Hepatocyte (in vitro differentiated cells): ENCODE measurements around the gene RPLP1. TPM values are rescaled to one million over a fixed set of nuclear protein-coding genes. Genes with fewer than 3 reads are reported as not detected.

Experiments used
- DNase-seq: peaks from one replicate; pipeline ENCODE4 v3.0.0-alpha.2; 2016; ENCODE audit warnings: low spot score
- H2AFZ ChIP-seq: fragments of 200-600 bp; sonication (generic); 2 replicates; pipeline ENCODE4 v1.6.0; 2016; ENCODE audit warnings: antibody characterized with exemption, mild to moderate bottlenecking
- H3K27ac ChIP-seq: fragments of 200-600 bp; sonication (generic); 2 replicates; pipeline ENCODE4 v1.5.1; 2016; ENCODE audit warnings: mild to moderate bottlenecking
- H3K27me3 ChIP-seq: fragments of 200-600 bp; sonication (generic); 2 replicates; pipeline ENCODE4 v1.6.1; 2016
- H3K36me3 ChIP-seq: fragments of 200-600 bp; sonication (generic); replicated peaks from 2 replicates; pipeline ENCODE4 v1.5.1; 2016; ENCODE audit warnings: low read depth; ENCODE audit not compliant: insufficient read depth
- H3K4me1 ChIP-seq: fragments of 200-600 bp; sonication (generic); 2 replicates; pipeline ENCODE4 v1.5.1; 2016; ENCODE audit warnings: mild to moderate bottlenecking, moderate library complexity; ENCODE audit not compliant: insufficient read depth
- H3K4me2 ChIP-seq: fragments of 200-600 bp; sonication (generic); 2 replicates; pipeline ENCODE4 v1.6.0; 2016
- H3K4me3 ChIP-seq: fragments of 200-600 bp; sonication (generic); 2 replicates; pipeline ENCODE4 v1.5.1; 2016; ENCODE audit warnings: mild to moderate bottlenecking
- H3K79me2 ChIP-seq: fragments of 200-600 bp; sonication (generic); 2 replicates; pipeline ENCODE4 v1.6.0; 2017; ENCODE audit warnings: mild to moderate bottlenecking
- H3K9me2 ChIP-seq: fragments of 200-600 bp; sonication (generic); replicated peaks from 2 replicates; pipeline ENCODE4 v1.6.0; 2017; ENCODE audit warnings: mild to moderate bottlenecking; ENCODE audit not compliant: insufficient read depth
- H3K9me3 ChIP-seq: fragments of 200-600 bp; sonication (generic); 2 replicates; pipeline ENCODE4 v1.5.1; 2016; ENCODE audit warnings: low read depth, mild to moderate bottlenecking
- H4K20me1 ChIP-seq: fragments of 200-600 bp; sonication (generic); 2 replicates; pipeline ENCODE4 v1.6.0; 2016; ENCODE audit warnings: mild to moderate bottlenecking; ENCODE audit not compliant: insufficient read depth, poor library complexity, severe bottlenecking
- CTCF ChIP-seq: fragments of 200-600 bp; sonication (generic); IDR thresholded peaks from 2 replicates; pipeline ENCODE4 v1.5.1; 2016; ENCODE audit warnings: antibody characterized with exemption, mild to moderate bottlenecking; ENCODE audit not compliant: poor library complexity
- EZH2 ChIP-seq: fragments of 200-600 bp; sonication (generic); IDR thresholded peaks from 2 replicates; pipeline ENCODE4 v1.6.1; 2016; ENCODE audit warnings: antibody characterized with exemption, mild to moderate bottlenecking, borderline replicate concordance
- EZH2phosphoT487 ChIP-seq: fragments of 200-600 bp; sonication (generic); IDR thresholded peaks from one replicate; pipeline ENCODE4 v1.6.1; 2018; ENCODE audit warnings: antibody characterized with exemption, mild to moderate bottlenecking, low read depth, moderate library complexity; ENCODE audit not compliant: unreplicated experiment, severe bottlenecking
- WGBS: methylation state at CpG from one replicate; pipeline ENCODE4 v1.1.6; 2016; ENCODE audit warnings: low lambda C conversion rate; ENCODE audit errors: missing lambda C conversion rate; 5-methylcytosine and 5-hydroxymethylcytosine counted together
- polyA plus RNA-seq: library from polyadenylated mRNA; unstranded; fragments of >200 nt; fragmentation: Nextera tagmentation; extraction: Ambion mirVana; gene quantifications from 2 replicates; pipeline ENCODE4 v1.2.1, GENCODE V29; 2016
- total RNA-seq: library from RNA; depleted of rRNA; stranded (reverse); fragments of >200 nt; gene quantifications from 2 replicates; pipeline ENCODE4 v1.2.3, GENCODE V29; 2014

RPLP1 gene
- total and polyA plus RNA-seq, 2 experiments from 2014 or later = 210 to 884 TPM

DNA sequence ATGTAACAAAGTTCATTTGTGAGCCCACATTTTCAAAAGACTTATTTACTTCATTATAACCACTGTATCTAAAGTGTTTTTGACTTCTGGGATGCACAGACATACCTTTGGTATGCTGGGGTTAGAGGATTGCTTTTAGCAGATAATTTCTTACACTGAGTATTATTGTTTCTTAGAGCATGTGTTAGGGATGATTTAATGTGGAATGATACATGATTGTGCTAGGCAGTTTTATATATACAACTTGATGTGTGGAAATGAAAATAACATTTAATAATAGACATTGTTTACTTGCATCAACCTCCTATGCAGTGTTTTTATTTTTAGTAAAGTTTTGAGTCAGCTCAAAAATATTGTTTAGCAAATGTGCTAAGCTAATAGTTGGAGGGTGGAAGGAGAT lies 35.0 kb upstream of the RPLP1 start:
- Histone ChIP-seq H3K4me2 (no peak overlapping the region), H3K27me3 (no peaks in the 10 kb centered on the region), H3K4me3 (no peak overlapping the region), H3K27ac (no peak overlapping the region), H3K4me1 (no peaks in the 10 kb centered on the region), H3K9me2 (no peaks in the 10 kb centered on the region), H4K20me1 (no peaks in the 10 kb centered on the region), H3K9me3 (no peaks in the 10 kb centered on the region), H2AFZ (no peak overlapping the region), H3K79me2 (peaks cover 34% of the 10 kb centered on the region), H3K36me3 (no peaks in the 10 kb centered on the region)
- DNase-seq = no peak
- TF ChIP-seq CTCF (no peak), EZH2 (no peak), EZH2phosphoT487 (no peak)

DNA sequence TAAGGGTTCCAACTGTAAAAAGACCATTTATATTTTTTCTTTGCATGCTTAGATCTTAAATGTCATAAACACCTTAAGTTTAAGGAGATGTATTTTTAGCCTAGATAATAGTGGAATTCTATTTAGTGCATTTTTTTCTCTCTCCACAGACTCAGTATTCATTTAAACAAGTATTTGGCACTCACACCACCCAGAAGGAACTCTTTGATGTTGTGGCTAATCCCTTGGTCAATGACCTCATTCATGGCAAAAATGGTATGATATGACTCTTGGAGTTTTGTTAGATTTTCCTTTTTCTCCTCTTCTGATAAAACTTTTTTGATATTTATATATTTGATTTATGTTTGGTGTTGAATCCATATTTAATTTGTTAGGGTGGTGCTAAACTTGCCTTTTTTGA lies 31.1 kb upstream of the RPLP1 start:
- TF ChIP-seq CTCF = no peak
- no peak for TF ChIP-seq EZH2
- TF ChIP-seq EZH2phosphoT487 = no peak
- Histone ChIP-seq H3K9me2 (no peaks in the 10 kb centered on the region), H2AFZ (no peak overlapping the region), H3K27ac (no peak overlapping the region), H3K4me2 (no peak overlapping the region), H3K27me3 (no peaks in the 10 kb centered on the region), H3K4me1 (no peaks in the 10 kb centered on the region), H3K9me3 (no peaks in the 10 kb centered on the region), H3K4me3 (no peak overlapping the region), H3K36me3 (no peaks in the 10 kb centered on the region), H3K79me2 (peaks cover 23% of the 10 kb centered on the region), H4K20me1 (no peaks in the 10 kb centered on the region)
- no peak for DNase-seq

DNA sequence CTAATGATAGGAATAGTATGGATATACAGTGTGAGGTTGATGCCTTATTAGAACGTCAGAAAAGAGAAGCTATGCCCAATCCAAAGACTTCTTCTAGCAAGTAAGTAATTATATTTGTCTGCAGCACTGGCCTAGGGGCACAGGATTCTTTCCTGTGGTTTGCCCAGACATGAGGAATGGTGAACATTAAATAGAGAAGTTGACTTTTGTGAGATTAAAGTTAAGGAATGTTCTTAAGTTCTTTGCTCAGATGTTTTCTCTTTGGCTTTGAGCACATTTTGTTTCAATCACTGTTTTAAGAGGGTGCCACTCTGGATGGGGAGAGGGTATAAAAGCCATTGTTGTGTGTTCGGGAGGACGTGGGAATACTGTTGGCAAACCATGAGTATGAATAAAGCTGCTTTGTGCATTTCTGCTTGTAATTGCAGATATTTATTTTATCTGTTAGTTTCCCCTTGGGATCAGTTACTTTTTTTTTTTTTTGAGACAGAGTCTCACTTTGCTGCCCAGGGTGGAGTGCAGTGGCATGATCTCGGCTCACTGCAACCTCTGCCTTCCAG lies 30.2 kb upstream of the RPLP1 start:
- Histone ChIP-seq H3K4me1 (no peaks in the 10 kb centered on the region), H3K36me3 (no peaks in the 10 kb centered on the region), H3K27ac (no peak overlapping the region), H3K9me2 (no peaks in the 10 kb centered on the region), H3K27me3 (no peaks in the 10 kb centered on the region), H4K20me1 (no peaks in the 10 kb centered on the region), H3K4me3 (no peak overlapping the region), H3K79me2 (peaks cover 14% of the 10 kb centered on the region), H3K9me3 (no peaks in the 10 kb centered on the region), H2AFZ (no peak overlapping the region), H3K4me2 (no peak overlapping the region)
- WGBS = 61% methylated on average over 3 of the region's 4 CpGs
- TF ChIP-seq EZH2 (no peak), EZH2phosphoT487 (no peak), CTCF (no peak)
- DNase-seq = no peak

DNA sequence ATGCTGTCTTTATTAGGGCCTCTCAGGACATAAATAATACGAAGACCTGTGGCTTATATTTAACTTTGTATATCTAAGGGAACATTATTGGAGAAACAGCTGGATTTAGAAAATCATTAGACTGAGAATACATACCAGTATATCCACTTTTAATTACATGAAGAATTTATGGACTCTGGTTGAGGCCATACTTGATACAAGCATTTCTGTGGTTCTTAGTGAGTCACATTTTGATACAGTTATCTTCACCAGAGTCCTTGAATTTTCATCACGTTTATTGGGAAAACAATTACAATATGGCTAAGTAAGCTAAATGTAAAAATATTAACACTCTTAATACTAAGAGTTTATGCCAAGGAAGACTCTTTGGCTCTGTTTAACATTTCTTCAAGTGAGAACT lies 28.6 kb upstream of the RPLP1 start:
- no peak for TF ChIP-seq EZH2
- TF ChIP-seq EZH2phosphoT487 = no peak
- no peak for TF ChIP-seq CTCF
- no peaks in the 10 kb centered on the region for H4K20me1 ChIP-seq
- H3K27ac ChIP-seq = no peak overlapping the region
- no peak overlapping the region for H2AFZ ChIP-seq
- no peak overlapping the region for H3K4me3 ChIP-seq
- no peaks in the 10 kb centered on the region for H3K27me3 ChIP-seq
- DNase-seq = no peak
- H3K4me2 ChIP-seq = no peak overlapping the region
- 91% methylated on average over 2 of the region's 2 CpGs for WGBS
- no peaks in the 10 kb centered on the region for H3K9me2 ChIP-seq
- no peaks in the 10 kb centered on the region for H3K79me2 ChIP-seq
- no peaks in the 10 kb centered on the region for H3K4me1 ChIP-seq
- no peaks in the 10 kb centered on the region for H3K9me3 ChIP-seq
- H3K36me3 ChIP-seq = no peaks in the 10 kb centered on the region
